ENCODE data around the gene SERGEF.

- TF ChIP-seq REST (IDR thresholded peaks at IDR 0.05; ENCODE audit: low read depth, low read length), result no peak
- TF ChIP-seq CTCF (IDR thresholded peaks at IDR 0.05), result no peak
- no peak for TF ChIP-seq EZH2phosphoT487 (IDR thresholded peaks at IDR 0.05; ENCODE audit: borderline replicate concordance, low read depth)
Measured at GRCh38 chr11:17898782-17899181, 114.1 kb downstream of the SERGEF start.

Measured in SK-N-SH (cell line).